GM19025 (cell line): ENCODE results near the gene GID8.

Experiments
- ATAC-seq: cut with Tn5 transposase; IDR thresholded peaks from one replicate; pipeline ENCODE4 v1.9.1; 2021; ENCODE audit warnings: mild to moderate bottlenecking, low read depth, moderate library complexity; ENCODE audit not compliant: unreplicated experiment

Gene GID8

DNA sequence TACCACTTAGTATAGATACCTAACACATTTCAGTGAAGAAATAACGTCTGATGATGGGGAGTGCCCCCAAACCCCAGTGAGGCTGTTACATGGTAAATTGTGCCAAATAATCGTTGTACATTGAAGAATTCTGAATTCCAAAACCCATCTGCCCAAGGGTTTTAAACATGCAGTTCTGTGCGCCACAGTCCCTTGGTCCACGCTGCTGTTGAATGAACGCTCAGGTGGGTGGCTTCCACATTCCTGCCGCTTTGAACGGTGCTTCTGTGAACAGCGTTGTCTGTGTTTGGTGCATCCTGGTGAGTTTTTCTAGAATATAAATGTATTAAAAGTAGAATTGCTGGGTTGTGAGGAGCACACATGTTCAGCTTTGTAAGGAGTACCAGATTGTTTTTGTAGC, 2.9 kb downstream of the GID8 start:
- ATAC-seq: no peak

DNA sequence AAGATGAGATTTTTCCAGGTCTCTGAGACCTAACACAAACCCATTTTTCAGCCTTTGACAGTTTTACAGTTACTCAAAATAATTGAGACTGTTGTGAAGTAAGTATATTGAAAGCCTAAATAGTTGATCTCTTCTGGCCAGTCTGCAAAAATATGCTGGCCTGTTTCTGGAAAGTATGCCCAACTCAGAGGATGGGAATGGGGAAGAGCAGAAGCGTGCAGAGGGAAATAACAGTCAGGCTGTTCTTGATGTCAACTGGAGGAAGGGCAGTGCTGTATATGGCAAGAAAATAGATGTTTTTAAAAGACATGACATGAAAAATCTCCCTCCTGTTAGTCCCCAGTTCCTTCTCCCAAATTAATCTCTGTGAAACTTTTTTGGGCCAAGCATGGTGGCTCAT, 3.8 kb downstream of the GID8 start:
- ATAC-seq: no peak

DNA sequence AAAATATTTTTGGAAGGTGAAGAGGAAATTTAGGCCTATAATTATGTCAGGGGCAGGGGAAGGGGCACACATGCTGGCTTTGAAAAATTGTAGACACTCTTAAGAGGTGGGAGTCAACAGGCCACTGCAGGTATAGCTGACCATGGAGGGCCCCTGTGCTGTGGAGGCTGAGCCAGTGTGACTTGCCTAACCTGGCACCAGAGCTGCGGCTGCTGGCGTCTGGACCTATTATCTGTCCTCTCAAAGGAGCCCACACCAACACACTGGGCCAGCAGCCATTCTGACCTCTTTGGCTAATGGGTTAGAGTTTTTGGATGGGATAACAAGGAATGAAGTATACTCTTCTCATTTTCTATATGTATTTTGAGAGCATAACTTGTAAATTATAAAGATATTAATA, 4.5 kb downstream of the GID8 start:
- no peak for ATAC-seq

DNA sequence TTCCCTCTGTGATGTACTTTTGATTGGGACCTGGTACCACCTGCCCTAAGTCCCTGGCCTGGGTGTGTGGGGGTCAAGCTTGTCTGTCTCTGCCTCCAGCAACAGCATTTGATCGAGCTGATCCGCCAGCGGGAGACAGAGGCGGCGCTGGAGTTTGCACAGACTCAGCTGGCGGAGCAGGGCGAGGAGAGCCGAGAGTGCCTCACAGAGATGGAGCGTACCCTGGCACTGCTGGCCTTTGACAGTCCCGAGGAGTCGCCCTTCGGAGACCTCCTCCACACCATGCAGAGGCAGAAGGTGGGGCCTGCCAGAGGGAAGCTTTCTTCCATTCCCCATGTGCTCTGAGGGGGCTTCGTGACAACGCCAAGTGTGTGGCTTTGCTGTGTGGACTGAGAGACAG, 5.4 kb downstream of the GID8 start:
- no peak for ATAC-seq

DNA sequence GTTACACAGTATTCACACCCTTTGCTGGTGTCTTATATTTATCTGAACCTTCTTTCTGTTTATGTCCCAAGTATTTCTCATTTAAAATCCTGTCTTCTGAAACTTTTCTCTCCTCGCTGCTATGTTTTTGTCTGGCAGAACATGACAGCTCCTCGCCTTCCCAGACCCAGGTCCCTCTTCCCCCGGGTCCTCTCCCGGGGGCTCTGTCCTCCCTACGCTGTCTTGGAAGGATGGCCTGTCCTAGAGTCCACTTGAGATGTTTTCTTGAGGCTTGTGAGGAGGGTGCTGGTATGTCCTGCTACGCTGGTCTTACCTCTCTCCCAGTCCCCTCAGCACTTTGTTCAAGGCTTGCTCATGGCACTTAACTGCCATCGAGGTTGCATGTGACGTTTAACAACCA, 6.2 kb downstream of the GID8 start:
- no peak for ATAC-seq

DNA sequence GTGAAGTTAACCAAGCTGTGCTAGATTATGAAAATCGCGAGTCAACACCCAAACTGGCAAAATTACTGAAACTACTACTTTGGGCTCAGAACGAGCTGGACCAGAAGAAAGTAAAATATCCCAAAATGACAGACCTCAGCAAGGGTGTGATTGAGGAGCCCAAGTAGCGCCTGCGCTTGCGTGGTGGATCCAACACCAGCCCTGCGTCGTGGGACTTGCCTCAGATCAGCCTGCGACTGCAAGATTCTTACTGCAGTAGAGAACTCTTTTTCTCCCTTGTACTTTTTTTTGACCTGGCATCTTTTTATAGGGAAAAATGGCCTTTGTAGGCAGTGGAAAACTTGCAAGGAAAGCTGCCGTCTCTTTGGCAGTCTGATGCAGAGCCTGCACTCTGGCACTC, 6.8 kb downstream of the GID8 start:
- ATAC-seq: no peak

DNA sequence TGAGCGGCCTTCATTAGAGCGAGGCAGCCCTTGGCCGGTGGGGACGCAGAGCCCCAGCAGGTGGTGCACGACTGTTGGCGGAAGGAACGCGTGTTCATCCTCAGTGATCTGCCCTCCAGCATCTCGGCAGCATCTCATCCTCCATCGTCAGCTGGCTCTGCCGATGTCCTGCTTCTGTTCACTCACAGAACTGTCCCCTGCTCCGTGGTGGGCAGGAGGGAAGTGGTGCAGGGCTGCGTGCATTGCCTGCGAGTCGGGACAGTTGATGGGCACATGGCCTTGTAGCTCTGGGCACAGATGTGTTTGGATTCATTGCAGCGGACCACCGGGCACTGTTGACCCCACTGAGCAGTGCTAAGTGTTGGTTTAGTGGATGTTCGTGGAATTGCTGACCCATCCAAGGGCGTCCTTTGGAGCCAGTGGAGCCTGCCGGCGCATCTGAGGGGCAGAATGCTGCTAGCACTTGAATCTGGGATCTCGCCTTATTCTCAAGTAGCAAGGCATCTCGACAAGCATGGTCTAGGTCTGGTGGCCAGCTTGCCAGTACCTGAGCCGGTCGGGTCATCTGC, 7.9 kb downstream of the GID8 start:
- no peak for ATAC-seq

DNA sequence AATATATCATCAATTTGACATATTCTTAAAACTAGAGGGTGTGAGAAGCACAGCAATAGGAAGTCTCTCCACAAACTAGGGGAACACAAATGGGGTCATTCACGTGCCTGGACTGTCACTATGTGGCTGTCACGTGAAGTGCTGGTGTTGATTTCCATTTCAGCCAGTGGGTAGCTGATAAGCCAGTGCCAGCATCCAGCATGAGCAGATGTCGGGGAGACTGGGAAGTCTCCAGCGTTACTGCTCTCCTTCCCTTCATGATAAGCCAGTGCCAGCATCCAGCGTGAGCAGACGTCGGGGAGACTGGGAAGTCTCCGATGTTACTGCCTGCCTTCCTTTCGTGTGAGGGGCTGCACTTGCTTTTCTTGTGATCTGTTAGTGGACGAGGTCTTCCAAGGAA, 9.0 kb downstream of the GID8 start:
- ATAC-seq: no peak

DNA sequence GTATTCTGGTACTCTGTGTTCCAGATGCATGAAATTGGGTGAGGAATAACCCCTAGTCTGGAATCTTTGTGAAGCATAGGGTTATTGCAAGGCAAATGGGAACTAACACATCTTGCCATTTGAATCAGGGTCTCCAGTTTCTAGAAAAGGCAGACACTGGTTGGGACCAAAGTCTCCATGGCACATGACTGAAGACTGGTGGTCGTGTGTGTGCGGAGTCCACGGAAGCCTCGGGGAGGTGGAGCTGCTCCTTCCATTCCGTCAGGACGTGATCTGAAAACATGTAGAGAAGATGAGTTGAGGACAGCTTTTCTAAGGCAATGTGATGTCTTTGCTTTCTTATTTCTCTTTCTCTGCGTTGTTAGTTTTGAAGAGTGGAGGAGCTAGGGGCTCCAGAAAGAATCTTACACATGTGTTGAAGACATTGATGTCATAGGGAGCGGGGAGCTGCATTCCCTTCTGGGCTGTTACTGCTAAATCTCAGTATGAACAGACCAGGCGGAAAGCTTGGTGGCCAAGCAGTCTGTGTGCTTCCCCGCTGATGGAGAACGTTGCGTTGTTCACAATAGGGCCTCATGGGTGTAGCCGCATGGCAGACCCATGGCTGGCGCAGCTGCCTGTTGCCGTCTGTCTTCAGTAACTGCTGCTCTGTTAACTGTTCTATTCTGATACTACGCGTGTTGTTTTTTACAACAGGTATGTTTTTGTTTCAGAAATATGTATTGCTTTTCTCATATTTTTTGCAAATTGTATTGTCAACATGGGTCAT, 9.8 kb downstream of the GID8 start:
- no peak for ATAC-seq

DNA sequence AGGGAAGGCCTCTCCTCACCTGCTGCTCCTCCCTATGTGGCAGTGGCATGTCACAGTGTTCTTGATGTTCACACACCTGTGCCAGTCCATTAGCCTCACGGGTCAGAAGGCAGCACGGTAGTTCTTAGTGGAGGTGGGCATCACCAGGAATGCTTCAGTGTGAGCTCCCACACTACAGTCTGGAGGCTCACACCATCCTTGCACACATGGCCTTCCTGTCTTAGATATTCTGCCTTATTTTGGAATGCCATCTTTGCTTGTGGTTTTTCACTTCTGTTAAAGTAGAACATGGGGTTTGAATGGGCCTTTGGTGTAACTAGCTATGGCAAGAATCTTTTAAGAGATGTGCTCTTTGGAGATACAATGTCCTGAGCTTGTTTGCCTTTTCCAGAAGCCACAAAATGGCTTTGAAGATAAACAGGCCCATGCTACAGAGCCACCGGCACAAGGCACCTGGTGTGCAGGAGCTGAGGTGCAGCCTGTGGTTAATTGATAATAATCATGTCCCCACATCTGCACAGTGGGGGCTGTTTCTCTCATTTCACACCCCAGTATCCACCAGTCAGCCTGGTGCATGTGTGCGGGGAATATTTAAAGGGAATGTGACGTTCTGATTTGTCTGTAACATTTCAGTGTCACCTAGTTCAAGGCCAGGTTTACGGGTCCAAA, 11.3 kb downstream of the GID8 start:
- ATAC-seq: no peak

DNA sequence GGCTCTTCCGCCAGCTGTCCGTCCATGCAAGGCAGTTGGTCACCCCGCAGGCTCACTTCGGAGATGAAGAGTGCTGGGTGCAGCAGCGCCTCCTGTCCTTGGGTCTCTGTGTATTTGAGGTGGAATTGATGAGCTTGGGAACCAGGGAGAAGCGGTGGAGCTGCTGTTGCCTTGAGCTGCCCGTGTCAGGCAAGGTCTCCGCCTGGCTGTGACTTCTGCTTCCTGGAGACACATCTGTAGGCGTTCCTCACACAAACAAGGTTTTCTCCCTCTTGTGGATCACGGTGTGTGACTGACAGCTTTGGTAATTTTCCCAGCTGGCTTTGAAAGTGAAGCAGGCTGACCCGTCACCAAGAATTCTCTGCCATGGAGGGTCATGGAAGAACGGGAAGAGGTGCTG, 12.0 kb downstream of the GID8 start:
- ATAC-seq: no peak

DNA sequence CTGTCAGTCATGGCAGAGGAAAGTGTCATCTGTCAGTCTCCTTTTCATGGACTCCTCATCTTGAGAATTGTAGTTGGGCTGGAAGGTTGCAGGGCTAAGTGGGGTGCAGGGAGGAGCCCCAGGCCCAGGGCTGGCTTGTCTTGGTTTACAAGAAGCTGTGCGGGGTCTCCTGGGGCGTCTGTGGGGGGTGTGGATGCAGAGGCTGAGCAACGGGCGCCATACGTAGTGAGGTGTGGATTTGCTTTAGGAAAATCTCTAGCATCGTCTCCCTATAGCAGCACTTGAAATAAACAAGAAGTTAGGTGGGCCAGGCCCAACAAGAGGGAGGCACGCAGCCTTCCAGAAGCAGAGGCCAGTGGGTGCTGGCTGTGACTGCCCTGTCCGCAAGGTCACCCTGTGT, 12.8 kb downstream of the GID8 start:
- no peak for ATAC-seq

DNA sequence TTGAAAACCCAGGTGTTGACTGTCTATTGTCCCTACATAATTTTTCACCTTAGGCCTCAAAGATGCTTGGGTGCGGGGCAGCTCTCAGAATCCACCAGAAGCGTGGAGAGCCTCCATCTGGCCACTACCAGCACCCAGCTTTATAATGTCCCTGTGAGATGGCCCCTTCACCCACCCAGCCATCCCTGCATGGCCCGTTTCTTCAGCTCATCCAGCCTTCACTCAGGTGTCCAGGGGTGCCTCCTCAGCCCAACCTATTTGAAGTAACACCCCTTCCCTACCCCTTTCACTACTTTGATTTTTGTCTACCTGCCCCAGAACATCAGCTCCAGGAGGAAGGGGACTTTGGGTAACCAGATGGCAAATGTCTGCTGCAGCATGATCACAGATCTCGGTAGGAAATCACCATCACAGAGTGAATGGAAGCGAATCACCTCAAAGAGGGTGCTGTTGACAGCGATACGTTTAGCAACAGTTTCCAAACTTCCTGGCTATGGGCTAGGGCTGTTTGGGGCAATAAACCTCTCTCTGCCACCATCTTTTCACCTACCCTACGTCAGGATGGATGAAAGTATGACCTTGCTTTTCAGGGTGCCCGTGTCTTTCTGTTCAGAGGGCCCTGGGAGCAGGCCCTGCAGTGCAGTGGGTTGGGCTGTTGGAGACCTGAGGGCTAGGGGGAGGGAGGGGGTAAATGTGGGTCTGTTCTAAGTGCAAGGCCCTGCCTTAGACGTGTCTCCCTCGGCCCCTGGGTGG, 13.4 kb downstream of the GID8 start:
- ATAC-seq: no peak

DNA sequence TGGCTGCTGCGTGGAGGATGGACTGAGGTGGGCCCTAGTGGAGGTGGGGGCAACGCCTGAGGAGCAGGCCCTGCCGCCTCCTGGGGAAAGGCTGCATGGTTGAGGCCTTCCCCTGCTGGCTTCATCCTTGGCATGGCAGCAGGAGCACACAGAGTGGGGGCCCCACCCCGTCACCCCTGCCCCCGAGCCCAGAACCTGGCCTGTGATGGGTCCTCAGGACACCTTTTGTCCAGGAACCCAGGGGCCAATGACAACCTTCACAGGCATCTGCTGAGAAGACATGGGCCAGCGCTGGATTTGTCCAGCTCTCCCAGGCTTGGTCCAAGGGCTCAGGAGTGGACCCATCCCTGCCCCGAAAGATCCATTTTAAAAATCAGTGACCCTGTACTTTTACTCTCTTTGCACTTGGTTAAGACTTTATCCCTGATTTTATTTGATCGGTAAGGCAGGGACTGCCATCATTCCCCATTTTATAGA, 14.0 kb downstream of the GID8 start:
- no peak for ATAC-seq

DNA sequence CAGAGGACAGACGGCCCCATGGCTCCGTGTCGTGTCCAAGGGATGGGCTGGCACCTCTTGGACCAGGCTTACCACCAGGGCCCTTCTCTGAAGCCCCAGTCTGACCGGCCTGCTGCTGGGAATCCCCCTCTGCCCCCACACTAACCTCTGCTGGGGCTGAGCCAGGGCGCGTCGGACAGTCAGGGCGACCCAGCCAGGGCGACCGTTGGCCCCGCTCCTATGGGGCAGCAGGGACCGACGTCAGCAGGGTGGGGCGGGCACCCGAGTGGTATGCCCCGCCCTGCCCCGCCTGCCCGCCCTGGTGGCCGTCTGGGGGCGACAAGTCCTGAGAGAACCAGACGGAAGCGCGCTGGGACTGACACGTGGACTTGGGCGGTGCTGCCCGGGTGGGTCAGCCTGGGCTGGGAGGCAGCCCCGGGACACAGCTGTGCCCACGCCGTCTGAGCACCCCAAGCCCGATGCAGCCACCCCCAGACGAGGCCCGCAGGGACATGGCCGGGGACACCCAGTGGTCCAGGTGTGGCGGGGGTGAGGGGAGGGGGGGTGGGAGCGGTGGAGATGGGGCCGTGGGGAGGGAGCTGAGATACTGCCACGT, 14.5 kb downstream of the GID8 start, which contains the start of gene SLC17A9:
Gene SLC17A9 (plus strand): TSS at position 337 of the 595 bp plus-strand sequence. CDS start 122 bp downstream, at position 459.
- peak; percentile 53 for ATAC-seq

DNA sequence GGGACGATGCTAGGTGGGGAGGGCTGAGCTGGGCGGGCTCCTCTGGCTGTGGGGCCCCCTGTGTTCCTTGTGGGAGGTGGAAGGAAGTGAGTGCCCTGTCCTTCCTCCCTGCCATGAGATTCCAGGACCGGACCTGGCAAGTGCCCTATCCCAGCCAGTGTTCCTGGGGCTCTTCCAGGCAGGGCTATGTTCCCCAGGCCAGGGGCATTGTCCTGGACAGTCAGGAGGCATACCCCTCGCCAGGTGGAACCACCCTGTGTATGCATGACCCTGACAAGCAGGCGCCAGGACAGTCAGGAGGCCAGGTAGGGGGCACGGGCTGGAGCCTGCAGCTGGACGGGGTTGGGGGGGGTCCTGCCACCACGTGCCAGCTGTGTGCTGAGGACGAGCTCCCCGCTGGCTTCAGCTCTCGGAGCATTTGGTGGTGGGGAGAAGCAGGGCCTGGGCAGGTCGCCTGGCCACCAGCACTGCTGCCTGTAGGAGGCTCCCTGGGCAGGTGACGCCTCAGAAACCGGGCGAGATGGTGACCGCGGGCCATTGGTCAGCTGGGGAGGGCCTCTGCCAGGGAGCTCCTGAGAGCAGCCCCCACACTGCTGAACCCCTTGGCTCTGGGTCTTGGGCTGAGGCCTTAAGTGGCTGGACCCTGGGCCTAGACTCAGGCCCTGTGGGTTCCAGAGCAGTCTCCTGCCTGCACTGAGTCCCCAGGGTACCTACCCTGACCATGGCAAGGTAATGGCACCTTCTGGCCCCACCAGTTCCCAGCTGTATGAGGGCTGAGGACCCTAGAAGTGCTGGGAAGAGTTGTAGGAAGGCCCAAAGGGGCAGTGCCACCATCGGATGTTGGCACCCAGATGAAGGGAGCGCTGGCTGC, 15.3 kb downstream of the GID8 start:
- no peak for ATAC-seq

DNA sequence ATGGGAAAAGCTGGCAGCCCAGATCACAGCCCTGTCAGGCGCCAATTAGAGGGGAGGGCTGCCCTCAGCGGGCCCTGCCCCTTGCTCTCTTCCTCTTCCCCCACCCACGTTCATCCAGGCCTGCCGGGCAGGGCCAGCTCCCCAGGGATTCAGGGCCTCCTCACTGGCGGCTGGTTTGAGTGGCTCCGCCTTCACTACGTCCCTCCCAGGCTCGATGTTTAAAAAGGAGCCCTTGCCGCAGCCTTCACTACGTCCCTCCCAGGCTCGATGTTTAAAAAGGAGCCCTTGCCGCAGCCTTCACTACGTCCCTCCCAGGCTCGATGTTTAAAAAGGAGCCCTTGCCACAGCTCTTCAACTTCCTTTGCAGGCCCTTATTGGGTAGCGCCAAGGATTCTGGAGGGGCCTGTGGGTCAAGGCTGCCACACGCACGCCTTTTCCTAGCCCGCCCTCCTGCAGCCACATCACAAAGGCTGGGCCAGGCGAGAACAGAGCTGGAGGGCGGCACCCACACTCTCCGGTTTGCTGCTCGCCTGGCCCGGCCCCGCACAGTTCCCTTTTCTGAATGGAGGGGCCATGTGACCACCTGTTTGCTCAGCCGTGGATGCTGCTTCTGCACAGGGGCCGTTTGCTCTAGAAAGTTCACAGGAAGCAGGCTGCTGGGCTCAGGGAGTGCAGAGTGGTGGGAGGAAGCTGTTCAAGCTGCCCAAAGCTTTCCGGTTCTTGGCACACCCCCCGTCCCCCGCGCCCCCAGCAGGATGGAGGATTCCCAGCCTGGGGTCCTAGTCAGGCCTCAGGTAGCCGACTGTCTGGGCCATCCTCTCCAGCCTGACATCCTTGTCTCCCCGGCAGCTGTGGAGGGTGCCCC, 16.1 kb downstream of the GID8 start:
- peak; percentile 61 for ATAC-seq

DNA sequence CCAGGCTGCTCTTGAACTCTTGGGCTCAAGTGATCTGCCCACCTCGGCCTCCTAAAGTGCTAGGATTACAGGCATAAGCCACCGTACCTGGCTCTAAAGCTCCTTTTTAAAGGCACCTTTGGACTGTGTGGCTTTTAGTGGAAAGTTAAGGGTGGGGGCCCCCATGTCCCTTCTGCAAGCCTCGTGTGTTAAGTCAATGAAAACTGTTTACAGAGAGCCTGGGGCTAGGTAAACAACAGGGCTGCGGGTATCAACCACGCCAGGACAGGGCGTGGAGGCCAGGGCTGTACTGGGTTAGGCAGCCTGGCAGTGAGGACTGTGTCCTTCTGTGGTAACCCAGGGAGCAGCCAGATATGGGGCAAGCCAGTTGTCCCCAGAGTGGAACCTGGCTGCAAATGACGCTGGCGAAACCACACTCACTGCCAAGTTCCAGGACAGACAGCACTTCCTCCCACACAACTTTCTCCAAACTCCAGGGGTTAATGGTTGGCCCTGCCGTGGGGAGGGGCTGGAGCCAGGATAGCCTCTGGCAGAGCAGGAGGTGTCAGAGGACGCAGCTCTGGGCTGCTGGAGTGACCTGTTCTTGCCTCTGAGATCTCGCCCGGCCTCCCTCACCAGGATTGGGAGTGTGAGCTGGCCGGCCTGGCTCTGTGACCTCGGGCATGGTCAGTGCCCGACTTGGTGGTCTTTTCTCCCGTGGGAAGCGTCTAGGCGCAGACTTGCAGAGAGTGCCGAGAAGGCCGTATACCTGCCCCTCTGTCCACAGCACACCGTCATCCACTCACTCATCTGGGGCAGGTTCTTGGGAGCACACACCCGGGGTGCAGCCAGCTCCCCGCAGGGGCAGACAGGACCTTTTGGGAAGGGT, 17.8 kb downstream of the GID8 start:
- ATAC-seq: no peak
